Kidney epithelial cell (primary cell): ENCODE results near the gene GAK. TPM values are rescaled to one million over a fixed set of nuclear protein-coding genes. Genes with fewer than 3 reads are reported as not detected.

ENCODE experiments used
- DNase-seq: peaks from one replicate; pipeline ENCODE4 v3.0.0-alpha.2; 2010; ENCODE audit warnings: low read depth
- H3K27me3 ChIP-seq: 2 replicates; pipeline ENCODE4 v1.6.0; 2011; ENCODE audit warnings: low read length; ENCODE audit not compliant: control insufficient read depth, insufficient read depth
- H3K36me3 ChIP-seq: 2 replicates; pipeline ENCODE4 v1.5.1; 2011; ENCODE audit warnings: low read length; ENCODE audit not compliant: control insufficient read depth, insufficient read depth
- H3K4me3 ChIP-seq: 2 replicates; pipeline ENCODE4 v1.5.1; 2011; ENCODE audit warnings: low read depth, mild to moderate bottlenecking, control low read depth, low read length
- total RNA-seq: library from RNA; depleted of rRNA; stranded (reverse); fragments of >200 nt; gene quantifications from 2 replicates; pipeline ENCODE4 v1.2.3, GENCODE V29; 2015
- TF ChIP-seq, protein P1 (sequence below): IDR thresholded peaks from 2 replicates; pipeline ENCODE4 v1.5.1; 2011; ENCODE audit warnings: mild to moderate bottlenecking, moderate library complexity, low read length, control low read depth, inconsistent platforms; ENCODE audit not compliant: insufficient read depth, poor library complexity, severe bottlenecking

GAK gene
- total RNA-seq, 1 donor from 2014 or later: 131 TPM

- no peaks in the 10 kb centered on the region for H3K27me3 ChIP-seq
- no peak overlapping the region for H3K4me3 ChIP-seq
- TF ChIP-seq, protein P1, sequence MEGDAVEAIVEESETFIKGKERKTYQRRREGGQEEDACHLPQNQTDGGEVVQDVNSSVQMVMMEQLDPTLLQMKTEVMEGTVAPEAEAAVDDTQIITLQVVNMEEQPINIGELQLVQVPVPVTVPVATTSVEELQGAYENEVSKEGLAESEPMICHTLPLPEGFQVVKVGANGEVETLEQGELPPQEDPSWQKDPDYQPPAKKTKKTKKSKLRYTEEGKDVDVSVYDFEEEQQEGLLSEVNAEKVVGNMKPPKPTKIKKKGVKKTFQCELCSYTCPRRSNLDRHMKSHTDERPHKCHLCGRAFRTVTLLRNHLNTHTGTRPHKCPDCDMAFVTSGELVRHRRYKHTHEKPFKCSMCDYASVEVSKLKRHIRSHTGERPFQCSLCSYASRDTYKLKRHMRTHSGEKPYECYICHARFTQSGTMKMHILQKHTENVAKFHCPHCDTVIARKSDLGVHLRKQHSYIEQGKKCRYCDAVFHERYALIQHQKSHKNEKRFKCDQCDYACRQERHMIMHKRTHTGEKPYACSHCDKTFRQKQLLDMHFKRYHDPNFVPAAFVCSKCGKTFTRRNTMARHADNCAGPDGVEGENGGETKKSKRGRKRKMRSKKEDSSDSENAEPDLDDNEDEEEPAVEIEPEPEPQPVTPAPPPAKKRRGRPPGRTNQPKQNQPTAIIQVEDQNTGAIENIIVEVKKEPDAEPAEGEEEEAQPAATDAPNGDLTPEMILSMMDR: no peak
- no peaks in the 10 kb centered on the region for H3K36me3 ChIP-seq
- DNase-seq: no peak
Measured at GRCh38 chr4:853416-853781, 78.7 kb downstream of the GAK start.

DNA sequence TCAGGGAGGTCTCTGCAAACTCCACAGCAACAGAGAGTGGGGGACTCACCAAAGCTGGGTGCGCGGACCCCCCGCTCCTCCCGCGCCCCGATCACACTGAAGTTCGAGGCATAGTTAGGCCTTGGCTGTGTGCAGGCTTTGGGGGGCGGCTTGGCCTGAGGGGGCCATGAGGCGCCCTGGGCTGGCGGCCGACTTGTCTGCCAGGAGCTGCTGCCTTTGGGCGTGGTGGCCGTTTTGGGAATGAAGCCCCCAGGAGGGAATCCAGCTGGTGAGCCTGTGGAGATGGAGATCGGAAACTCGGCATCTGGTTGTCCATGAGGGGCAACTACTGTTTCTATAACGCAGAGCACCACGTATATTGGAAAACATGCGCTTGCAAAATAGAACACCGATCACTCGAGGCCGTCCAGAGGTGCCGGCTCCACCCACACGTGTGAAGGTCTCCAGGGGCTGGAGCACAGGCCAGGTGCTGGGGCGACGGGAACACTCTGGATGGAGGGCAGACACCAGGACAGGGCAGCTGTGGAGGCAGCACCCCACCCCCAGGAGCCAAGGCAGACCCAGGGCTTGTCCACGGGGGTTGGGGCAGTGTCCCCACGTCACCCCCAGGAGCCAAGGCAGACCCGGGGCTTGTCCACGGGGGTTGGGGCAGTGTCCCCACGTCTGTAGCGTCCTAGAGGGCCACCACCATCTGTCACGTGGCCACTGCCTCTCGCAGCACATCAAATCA, 80.2 kb downstream of the GAK start:
- Histone ChIP-seq H3K4me3 (no peak overlapping the region), H3K36me3 (peaks cover 1% of the 10 kb centered on the region), H3K27me3 (no peaks in the 10 kb centered on the region)
- DNase-seq: no peak
- TF ChIP-seq, protein P1: no peak

DNA sequence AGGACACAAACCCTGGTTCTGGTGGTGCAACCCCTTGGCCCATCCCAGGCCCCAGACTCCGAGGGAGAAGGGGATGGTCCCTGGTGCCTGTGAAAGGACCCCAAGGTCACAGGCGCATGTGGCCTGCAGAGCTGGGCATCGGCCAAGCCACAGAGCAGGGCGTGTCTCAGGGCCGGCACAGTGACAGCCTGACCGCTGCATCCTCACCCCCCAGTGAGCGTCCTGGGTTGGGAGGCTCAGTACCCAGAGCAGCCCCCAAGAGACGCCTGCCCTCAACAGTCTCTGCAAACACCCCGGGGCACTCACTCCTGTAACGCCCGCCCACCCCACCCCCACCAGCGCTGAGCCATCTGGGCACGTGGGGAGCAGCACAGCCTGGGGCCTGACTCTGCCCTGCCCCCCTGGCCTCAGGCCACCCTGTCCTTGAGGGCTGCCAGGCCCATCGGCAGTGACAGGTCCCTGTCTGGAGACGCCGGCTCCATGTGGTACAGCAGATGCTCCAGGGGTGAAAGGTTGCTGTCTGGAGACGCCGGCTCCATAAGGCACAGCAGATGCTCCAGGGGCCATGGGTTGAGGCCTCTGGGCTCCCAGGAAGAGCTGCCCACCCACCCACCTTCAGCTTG, 81.7 kb downstream of the GAK start:
- Histone ChIP-seq H3K36me3 (peaks cover 1% of the 10 kb centered on the region), H3K27me3 (no peaks in the 10 kb centered on the region), H3K4me3 (no peak overlapping the region)
- DNase-seq: no peak
- TF ChIP-seq, protein P1: no peak

DNA sequence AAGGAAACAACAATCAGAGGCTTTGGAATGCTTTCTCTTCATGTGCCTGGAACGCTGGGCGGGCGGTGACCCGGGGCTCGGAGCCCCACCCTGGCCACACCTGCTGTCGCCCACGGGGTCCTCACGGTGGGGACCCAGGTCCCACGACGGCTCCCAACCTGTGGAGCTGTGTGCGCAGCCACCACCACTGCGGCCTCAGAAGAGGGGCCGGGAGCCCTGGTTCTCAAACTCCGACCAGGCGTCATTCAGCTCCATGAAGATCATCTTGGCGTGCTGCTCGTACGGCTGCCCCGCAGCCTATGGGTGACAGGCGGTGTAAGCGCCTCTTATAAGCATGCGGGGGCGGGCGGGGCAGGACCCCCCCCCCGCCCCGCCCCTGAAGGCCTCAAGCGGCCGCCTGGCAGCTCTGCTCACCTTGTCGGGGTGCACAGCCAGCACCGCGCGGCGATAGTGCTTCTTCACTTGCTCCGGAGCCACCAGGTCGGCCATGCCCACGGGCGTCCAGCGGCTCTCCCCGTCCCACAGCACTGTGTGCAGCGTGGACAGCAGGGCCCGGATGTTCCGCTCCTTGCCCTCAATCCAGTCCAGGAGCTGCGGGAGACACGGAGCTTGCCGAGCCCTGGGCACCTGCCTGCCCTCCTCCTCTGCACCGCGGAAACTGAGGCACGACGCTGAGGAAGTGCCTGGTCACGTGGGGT, 82.5 kb downstream of the GAK start:
- peaks cover 1% of the 10 kb centered on the region for H3K36me3 ChIP-seq
- TF ChIP-seq, protein P1: no peak
- H3K4me3 ChIP-seq: no peak overlapping the region
- no peaks in the 10 kb centered on the region for H3K27me3 ChIP-seq
- no peak for DNase-seq

DNA sequence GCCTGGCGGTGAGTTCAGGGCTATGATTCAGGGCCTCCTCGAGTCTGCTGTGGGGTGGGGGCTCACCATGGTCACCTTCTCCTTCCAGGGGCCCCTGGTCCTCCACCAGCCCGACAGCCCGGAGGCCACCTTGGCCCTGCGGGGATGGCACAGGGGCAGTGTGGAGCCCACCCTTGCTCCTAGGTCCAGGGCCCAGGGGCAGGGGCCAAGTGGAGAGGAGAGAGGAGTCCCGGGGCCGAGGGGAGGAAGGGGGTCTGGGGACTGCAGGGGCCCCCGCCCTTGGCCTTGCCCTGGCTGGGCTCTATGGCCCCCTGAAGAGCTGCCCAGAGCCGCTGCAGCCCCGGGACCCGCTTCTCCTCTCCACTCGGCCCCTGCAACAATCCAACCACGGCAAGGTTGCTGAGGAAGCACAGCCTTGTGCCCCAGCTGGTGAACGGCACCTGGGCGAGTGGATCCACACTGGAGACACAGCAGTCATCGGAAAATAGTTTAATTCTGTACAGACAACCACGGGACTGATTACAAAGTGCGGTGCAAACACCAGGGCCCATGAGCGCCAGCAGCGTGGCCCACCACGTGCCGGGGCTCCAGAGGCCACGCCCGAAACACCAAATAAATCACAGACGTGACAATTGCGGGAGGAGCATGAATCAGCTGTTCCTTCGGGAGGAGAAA, 83.2 kb downstream of the GAK start:
- TF ChIP-seq, protein P1: no peak
- H3K4me3 ChIP-seq: no peak overlapping the region
- H3K27me3 ChIP-seq: no peaks in the 10 kb centered on the region
- peaks cover 1% of the 10 kb centered on the region for H3K36me3 ChIP-seq
- DNase-seq: no peak
